ENCODE data around the gene UBE2J1.

DNA sequence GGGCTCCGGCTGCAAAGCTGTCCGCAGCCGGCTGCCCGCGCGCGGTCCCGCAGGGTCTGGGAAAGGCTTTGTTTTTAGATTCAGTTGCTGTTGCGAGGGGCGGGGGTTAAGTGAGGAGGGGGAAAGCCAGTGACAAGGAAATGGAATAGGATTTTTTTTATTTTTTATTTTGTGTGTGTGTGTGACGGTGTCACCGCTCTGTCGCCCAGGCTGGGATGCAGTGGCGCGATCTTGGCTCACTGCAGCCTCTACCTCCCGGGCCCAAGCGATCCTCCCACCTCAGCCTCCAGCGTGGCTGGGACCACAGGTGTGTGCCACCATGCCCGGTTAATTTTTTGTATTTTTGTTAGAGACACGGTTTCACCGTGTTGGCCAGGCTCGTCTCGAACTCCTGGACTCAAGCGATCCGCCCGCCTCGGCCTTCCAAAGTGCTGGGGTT lies 615 bp upstream of the UBE2J1 start:
- TF ChIP-seq, protein P1, sequence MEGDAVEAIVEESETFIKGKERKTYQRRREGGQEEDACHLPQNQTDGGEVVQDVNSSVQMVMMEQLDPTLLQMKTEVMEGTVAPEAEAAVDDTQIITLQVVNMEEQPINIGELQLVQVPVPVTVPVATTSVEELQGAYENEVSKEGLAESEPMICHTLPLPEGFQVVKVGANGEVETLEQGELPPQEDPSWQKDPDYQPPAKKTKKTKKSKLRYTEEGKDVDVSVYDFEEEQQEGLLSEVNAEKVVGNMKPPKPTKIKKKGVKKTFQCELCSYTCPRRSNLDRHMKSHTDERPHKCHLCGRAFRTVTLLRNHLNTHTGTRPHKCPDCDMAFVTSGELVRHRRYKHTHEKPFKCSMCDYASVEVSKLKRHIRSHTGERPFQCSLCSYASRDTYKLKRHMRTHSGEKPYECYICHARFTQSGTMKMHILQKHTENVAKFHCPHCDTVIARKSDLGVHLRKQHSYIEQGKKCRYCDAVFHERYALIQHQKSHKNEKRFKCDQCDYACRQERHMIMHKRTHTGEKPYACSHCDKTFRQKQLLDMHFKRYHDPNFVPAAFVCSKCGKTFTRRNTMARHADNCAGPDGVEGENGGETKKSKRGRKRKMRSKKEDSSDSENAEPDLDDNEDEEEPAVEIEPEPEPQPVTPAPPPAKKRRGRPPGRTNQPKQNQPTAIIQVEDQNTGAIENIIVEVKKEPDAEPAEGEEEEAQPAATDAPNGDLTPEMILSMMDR (IDR thresholded peaks at IDR 0.05), result no peak
- TF ChIP-seq POLR2A (IDR thresholded peaks at IDR 0.05), result no peak

All from tibial nerve (tissue), 3 donors.